CD4-positive, alpha-beta T cell treated with Interferon alpha-2 for 1 hour (primary cell): Measurements from ENCODE around the gene LMAN1L.

Experiments used
- DNase-seq, 2 donors: peaks; one replicate each; pipeline ENCODE4 v3.0.0-alpha.2; 2020 to 2022

LMAN1L gene

GRCh38 chr15:74817370-74817737 is 4.7 kb downstream of the LMAN1L start:
- DNase-seq = no peak

- DNase-seq = no peak
Observed at GRCh38 chr15:74820056-74820455, 7.4 kb downstream of the LMAN1L start.

- DNase-seq = peak in 1 of 2 donors; percentile 31
Observed at GRCh38 chr15:74821091-74821789, 8.6 kb downstream of the LMAN1L start.

- DNase-seq = no peak
Observed at GRCh38 chr15:74821790-74822158, 9.1 kb downstream of the LMAN1L start.

- no peak for DNase-seq
Observed at GRCh38 chr15:74822233-74822632, 9.6 kb downstream of the LMAN1L start.

- no peak for DNase-seq
Observed at GRCh38 chr15:74823324-74823723, 10.7 kb downstream of the LMAN1L start.

- DNase-seq = no peak
Observed at GRCh38 chr15:74824976-74825375, 12.3 kb downstream of the LMAN1L start.

GRCh38 chr15:74825866-74826265 is 13.2 kb downstream of the LMAN1L start:
- no peak for DNase-seq

GRCh38 chr15:74826364-74826819 is 13.8 kb downstream of the LMAN1L start, which contains the start of gene CPLX3:
Gene CPLX3 (plus strand): TSS chr15:74826627. CDS start chr15:74826704, 77 bp downstream.
- DNase-seq = peak; percentile 20 to 59

- DNase-seq = no peak
Observed at GRCh38 chr15:74826921-74827320, 14.3 kb downstream of the LMAN1L start.

- no peak for DNase-seq
Observed at GRCh38 chr15:74827614-74828013, 15.0 kb downstream of the LMAN1L start.

- no peak for DNase-seq
Observed at GRCh38 chr15:74828835-74829234, 16.2 kb downstream of the LMAN1L start.

- no peak for DNase-seq
Observed at GRCh38 chr15:74829486-74829885, 16.9 kb downstream of the LMAN1L start.

GRCh38 chr15:74829991-74830390 is 17.4 kb downstream of the LMAN1L start:
- no peak for DNase-seq

GRCh38 chr15:74830868-74831267 is 18.2 kb downstream of the LMAN1L start:
- DNase-seq = no peak

- DNase-seq = no peak
Observed at GRCh38 chr15:74831813-74832495, 19.3 kb downstream of the LMAN1L start.

GRCh38 chr15:74832826-74833225 is 20.2 kb downstream of the LMAN1L start:
- DNase-seq = no peak

- no peak for DNase-seq
Observed at GRCh38 chr15:74833376-74834107, 20.9 kb downstream of the LMAN1L start.

- DNase-seq = peak; percentile 24 to 51
Observed at GRCh38 chr15:74835312-74835823, 22.7 kb downstream of the LMAN1L start.

- no peak for DNase-seq
Observed at GRCh38 chr15:74836846-74837245, 24.2 kb downstream of the LMAN1L start.

- no peak for DNase-seq
Observed at GRCh38 chr15:74837482-74838136, 25.0 kb downstream of the LMAN1L start.

GRCh38 chr15:74838137-74838516 is 25.5 kb downstream of the LMAN1L start:
- DNase-seq = no peak
